Left kidney (tissue), 2 donors: Measurements from ENCODE around the gene ATG16L1. TPM values are rescaled to one million over a fixed set of nuclear protein-coding genes. Genes with fewer than 3 reads are reported as not detected.
"Not testable (repeated sequence)": the region's sequence is repeated elsewhere in the genome, so short reads cannot be mapped to it uniquely, and the experiment has no call there.

Source experiments
- DNase-seq: peaks from one replicate; pipeline ENCODE4 v3.0.0-alpha.2; 2013
- polyA plus RNA-seq: library from polyadenylated mRNA; unstranded; fragments of 120-200 nt; gene quantifications from one replicate; pipeline ENCODE4 v1.2.1, GENCODE V29; 2013; ENCODE audit not compliant: insufficient read length

Gene ATG16L1
- polyA plus RNA-seq, 1 donor = 25.2 TPM

DNA sequence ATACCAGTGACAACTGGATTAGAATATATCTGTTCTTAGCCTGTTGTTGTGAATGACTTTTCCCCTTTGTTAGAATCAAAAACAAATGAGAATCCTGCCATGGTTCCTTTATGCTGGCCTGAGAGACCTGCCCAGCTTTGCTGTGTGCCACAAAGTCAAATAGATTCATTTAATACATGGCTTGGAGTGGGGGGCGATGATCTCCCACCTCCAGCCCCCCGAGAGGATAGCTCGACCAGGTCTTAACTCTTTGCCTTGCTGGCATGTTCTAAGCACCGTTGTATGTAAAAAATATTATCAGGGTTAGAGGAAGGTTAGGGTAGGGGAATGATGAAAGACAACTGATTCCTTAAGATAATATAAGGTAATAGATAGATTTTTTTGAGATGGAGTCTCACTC is 80.7 kb downstream of the ATG16L1 start:
- no peak for DNase-seq

DNA sequence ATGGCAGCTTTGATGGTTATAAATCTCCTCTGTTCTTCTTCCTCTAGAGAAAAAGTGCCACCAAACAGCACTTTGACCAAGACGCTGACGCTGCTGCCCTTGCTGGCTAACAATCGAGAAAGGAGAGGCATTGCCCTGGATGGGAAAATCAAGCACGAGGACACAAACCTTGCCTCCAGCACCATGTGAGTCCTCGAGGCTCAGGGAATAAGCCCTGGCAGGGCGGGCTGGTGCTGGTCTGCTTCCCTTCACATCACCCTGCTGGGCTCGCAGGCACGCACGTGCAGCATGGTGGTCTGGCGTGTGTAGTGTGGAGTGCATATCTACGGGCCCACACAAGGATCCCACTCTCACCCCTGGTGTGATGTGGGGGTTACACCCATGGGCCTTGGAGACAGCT is 83.4 kb downstream of the ATG16L1 start:
- DNase-seq = no peak

- DNase-seq = not testable (repeated sequence)
Measured at GRCh38 chr2:233336091-233336490, 84.6 kb downstream of the ATG16L1 start.

GRCh38 chr2:233336541-233336940 is 85.1 kb downstream of the ATG16L1 start:
- DNase-seq = no peak

DNA sequence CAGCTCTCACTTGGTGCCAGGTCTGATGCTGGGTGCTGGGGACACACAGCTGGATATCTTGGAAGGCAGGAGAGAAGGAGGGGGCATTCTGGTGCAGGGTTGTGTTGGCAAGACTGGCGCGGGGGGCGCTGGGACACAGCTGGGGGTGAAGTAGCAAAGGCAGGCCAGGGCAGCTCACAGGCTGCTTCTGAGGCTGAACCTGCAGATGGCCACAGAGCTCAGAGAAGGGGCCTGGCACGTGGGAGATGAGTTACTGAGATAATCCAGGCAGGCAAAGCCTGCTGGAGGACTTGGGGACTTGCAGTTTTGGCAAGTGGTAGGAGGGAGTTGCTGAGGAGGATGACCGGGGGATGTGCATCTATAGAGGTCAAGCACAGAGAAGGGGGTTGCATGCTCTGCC is 86.6 kb downstream of the ATG16L1 start:
- DNase-seq = no peak

DNA sequence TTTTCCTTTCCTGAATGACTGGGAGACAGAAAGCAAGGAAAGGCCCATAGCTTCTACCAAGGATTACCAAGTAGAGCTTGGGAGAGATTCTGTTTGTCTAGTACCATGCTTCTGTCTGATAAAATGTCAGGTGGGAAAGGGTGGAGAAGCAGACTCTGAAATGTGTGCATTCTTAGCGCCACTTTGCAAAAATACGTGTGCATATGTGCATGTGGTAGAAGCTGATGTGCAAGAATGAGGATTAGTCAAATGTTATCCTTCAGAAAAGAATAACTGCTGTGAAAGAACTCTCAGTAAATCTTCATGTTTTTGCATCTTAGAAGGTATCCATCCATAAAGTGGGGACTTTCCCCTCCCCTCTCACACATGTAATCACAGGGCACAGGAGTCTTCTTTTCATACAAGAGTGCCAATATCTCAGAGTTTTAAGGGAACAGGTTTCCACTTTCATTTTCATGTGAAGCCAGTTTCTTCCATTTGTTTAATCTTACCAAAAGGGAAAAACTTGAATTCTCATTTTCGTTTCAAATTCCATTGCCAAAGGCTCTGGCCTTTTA is 87.4 kb downstream of the ATG16L1 start:
- DNase-seq = no peak

DNA sequence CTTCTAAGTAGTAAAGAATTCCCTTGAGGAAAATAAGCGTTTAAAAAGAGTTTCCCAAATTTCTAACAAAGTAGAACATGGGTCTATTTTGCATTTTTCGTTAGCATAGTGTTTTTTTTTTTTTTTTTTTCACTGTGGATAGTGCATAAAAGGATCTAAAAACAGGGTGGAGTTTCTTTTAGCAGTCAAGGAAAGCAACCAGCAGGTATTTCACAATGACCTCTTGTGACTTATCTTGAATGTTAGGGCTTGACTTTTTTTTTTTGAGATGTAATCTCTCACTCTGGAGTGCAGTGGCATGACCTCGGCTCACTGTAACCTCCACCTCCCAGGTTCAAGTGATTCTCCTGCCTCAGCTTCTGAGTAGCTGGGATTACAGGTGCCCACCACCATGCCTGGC is 88.0 kb downstream of the ATG16L1 start:
- no peak for DNase-seq

- DNase-seq = no peak
Measured at GRCh38 chr2:233341296-233341695, 89.8 kb downstream of the ATG16L1 start.

- no peak for DNase-seq
Measured at GRCh38 chr2:233342301-233342700, 90.8 kb downstream of the ATG16L1 start.

DNA sequence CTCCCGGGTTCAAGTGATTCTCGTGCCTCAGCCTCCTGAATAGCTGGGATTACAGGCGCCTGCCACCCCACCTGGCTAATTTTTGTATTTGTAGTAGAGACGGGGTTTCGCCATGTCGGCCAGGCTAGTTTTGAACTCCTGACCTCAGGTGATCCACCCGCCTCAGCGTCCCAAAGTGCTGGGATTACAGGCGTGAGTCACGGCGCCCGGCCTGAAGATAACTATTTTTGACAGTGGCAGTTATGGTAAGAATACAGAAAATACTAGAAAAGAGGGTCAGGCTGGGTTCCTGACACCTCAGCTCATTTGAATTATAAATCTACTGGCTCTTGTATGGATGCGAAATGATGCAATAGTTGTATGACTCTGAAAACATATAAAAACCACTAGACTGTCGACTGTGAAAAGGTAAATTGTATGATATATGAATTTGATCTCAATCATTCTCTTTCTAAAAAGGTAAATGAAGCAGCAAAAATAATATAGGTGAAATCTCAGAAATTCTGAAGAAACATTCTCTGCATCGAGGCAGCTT is 91.8 kb downstream of the ATG16L1 start:
- no peak for DNase-seq

Other genes starting within 250 kb of the ATG16L1 start
- gene NGEF, start 238.4 kb upstream of the ATG16L1 start, polyA plus RNA-seq = 1.7 TPM
- not detected for gene NEU2, start 219.0 kb upstream of the ATG16L1 start, polyA plus RNA-seq
- gene INPP5D, start 191.3 kb upstream of the ATG16L1 start, polyA plus RNA-seq = 6.6 TPM
- 0.13 TPM for gene SAG, start 56.1 kb downstream of the ATG16L1 start, polyA plus RNA-seq
- gene DGKD, start 102.8 kb downstream of the ATG16L1 start, polyA plus RNA-seq = 32.8 TPM